Loucy (cell line): Measurements from ENCODE around the gene MOK.

ENCODE experiments used
- H2AFZ ChIP-seq: fragments of 200-600 bp; sonication (generic); 2 replicates; pipeline ENCODE4 v1.6.0; 2016; ENCODE audit warnings: antibody characterized with exemption, mild to moderate bottlenecking, low read length, moderate library complexity
- H3F3A ChIP-seq: fragments of 200-600 bp; 2 replicates; pipeline ENCODE4 v1.6.0; 2016; ENCODE audit warnings: antibody characterized with exemption, low read depth, mild to moderate bottlenecking
- H3K27me3 ChIP-seq: fragments of 200-600 bp; sonication (generic); 2 replicates; pipeline ENCODE4 v1.6.1; 2014; ENCODE audit warnings: low read length, mild to moderate bottlenecking; ENCODE audit not compliant: insufficient read depth, poor library complexity, severe bottlenecking
- H3K36me3 ChIP-seq: fragments of 200-600 bp; sonication (generic); 2 replicates; pipeline ENCODE4 v1.6.1; 2016; ENCODE audit warnings: low read length; ENCODE audit not compliant: insufficient read depth
- H3K4me1 ChIP-seq: fragments of 200-600 bp; sonication (generic); 2 replicates; pipeline ENCODE4 v1.5.1; 2014; ENCODE audit warnings: low read length, mild to moderate bottlenecking; ENCODE audit not compliant: insufficient read depth, poor library complexity, severe bottlenecking
- H3K4me2 ChIP-seq: fragments of 200-600 bp; sonication (generic); 2 replicates; pipeline ENCODE4 v1.6.0; 2014; ENCODE audit warnings: antibody characterized with exemption, low read length, low read depth, mild to moderate bottlenecking; ENCODE audit not compliant: poor library complexity, severe bottlenecking
- H3K4me3 ChIP-seq: fragments of 200-600 bp; sonication (generic); 2 replicates; pipeline ENCODE4 v1.5.1; 2014; ENCODE audit warnings: low read length, mild to moderate bottlenecking, mixed read lengths; ENCODE audit not compliant: poor library complexity, severe bottlenecking
- H3K79me2 ChIP-seq: fragments of 200-600 bp; sonication (generic); 2 replicates; pipeline ENCODE4 v1.6.1; 2014; ENCODE audit warnings: low read length; ENCODE audit not compliant: insufficient read depth
- H3K9ac ChIP-seq: fragments of 200-600 bp; sonication (generic); 2 replicates; pipeline ENCODE4 v1.6.0; 2014; ENCODE audit warnings: mild to moderate bottlenecking, low read depth, low read length, moderate library complexity; ENCODE audit not compliant: poor library complexity, severe bottlenecking
- H3K9me2 ChIP-seq: fragments of 200-600 bp; sonication (generic); replicated peaks from 2 replicates; pipeline ENCODE4 v1.6.1; 2016; ENCODE audit warnings: low read depth, low read length, mixed read lengths
- H3K9me3 ChIP-seq: fragments of 200-600 bp; sonication (generic); 2 replicates; pipeline ENCODE4 v1.6.1; 2014; ENCODE audit warnings: mild to moderate bottlenecking, antibody characterized with exemption, low read length, low read depth; ENCODE audit not compliant: insufficient read depth
- H4K20me1 ChIP-seq: fragments of 200-600 bp; sonication (generic); 2 replicates; pipeline ENCODE4 v1.6.0; 2014; ENCODE audit warnings: antibody characterized with exemption, low read length, mild to moderate bottlenecking; ENCODE audit not compliant: insufficient read depth, poor library complexity, severe bottlenecking
- EZH2phosphoT487 ChIP-seq: fragments of 200-600 bp; IDR thresholded peaks from 2 replicates; pipeline ENCODE4 v1.6.1; 2018; ENCODE audit warnings: antibody characterized with exemption, mild to moderate bottlenecking, moderate library complexity, borderline replicate concordance
- TF ChIP-seq, protein P1 (sequence below): fragments of 200-600 bp; sonication (generic); conservative IDR thresholded peaks from 2 replicates; pipeline ENCODE4 v1.5.1; 2014; ENCODE audit warnings: mild to moderate bottlenecking, antibody characterized with exemption, low read length

MOK gene

DNA sequence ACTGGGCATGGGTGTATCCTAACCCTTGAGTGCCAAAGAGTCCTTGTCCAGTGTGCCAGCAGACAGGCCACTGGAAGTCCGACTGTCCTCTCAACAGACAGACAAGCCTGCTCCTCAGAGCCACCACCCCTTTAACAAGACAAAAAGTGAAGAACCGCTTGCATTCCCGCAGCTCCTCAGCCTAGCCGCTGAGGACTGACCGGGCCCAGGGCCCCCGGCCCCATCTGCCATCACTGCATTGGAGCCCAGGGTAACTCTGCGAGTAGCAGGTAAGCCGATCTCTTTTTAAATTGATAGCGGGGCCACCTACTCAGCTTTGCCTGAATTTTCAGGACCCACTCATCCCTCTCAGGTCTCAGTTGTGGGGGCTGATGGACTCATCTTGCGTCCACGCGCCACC, 68.9 kb downstream of the MOK start:
- Histone ChIP-seq H4K20me1 (no peaks in the 10 kb centered on the region), H3K27me3 (no peaks in the 10 kb centered on the region), H3K9me3 (no peaks in the 10 kb centered on the region), H3K4me1 (no peaks in the 10 kb centered on the region), H3K4me2 (no peak overlapping the region), H2AFZ (no peak overlapping the region), H3K9ac (no peak overlapping the region), H3K9me2 (no peaks in the 10 kb centered on the region), H3K36me3 (no peaks in the 10 kb centered on the region), H3K79me2 (no peaks in the 10 kb centered on the region), H3F3A (no peaks in the 10 kb centered on the region), H3K4me3 (no peak overlapping the region)
- TF ChIP-seq, protein P1, sequence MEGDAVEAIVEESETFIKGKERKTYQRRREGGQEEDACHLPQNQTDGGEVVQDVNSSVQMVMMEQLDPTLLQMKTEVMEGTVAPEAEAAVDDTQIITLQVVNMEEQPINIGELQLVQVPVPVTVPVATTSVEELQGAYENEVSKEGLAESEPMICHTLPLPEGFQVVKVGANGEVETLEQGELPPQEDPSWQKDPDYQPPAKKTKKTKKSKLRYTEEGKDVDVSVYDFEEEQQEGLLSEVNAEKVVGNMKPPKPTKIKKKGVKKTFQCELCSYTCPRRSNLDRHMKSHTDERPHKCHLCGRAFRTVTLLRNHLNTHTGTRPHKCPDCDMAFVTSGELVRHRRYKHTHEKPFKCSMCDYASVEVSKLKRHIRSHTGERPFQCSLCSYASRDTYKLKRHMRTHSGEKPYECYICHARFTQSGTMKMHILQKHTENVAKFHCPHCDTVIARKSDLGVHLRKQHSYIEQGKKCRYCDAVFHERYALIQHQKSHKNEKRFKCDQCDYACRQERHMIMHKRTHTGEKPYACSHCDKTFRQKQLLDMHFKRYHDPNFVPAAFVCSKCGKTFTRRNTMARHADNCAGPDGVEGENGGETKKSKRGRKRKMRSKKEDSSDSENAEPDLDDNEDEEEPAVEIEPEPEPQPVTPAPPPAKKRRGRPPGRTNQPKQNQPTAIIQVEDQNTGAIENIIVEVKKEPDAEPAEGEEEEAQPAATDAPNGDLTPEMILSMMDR: no peak
- TF ChIP-seq EZH2phosphoT487: no peak

GRCh38 chr14:102235275-102235897, 69.6 kb downstream of the MOK start:
- H3K27me3 ChIP-seq: no peaks in the 10 kb centered on the region
- no peak overlapping the region for H3K9ac ChIP-seq
- H4K20me1 ChIP-seq: no peaks in the 10 kb centered on the region
- no peaks in the 10 kb centered on the region for H3K4me1 ChIP-seq
- H3F3A ChIP-seq: no peaks in the 10 kb centered on the region
- TF ChIP-seq EZH2phosphoT487: no peak
- TF ChIP-seq, protein P1: peak; percentile 84
- no peak overlapping the region for H3K4me3 ChIP-seq
- H2AFZ ChIP-seq: peak overlapping the region; percentile 52; the same call in 1 of the 2 replicates
- H3K36me3 ChIP-seq: no peaks in the 10 kb centered on the region
- no peaks in the 10 kb centered on the region for H3K9me3 ChIP-seq
- H3K79me2 ChIP-seq: no peaks in the 10 kb centered on the region
- no peak overlapping the region for H3K4me2 ChIP-seq
- no peaks in the 10 kb centered on the region for H3K9me2 ChIP-seq

GRCh38 chr14:102234331-102235264, 70.4 kb downstream of the MOK start:
- Histone ChIP-seq H3K9ac (no peak overlapping the region), H3K4me3 (no peak overlapping the region), H3K9me3 (no peaks in the 10 kb centered on the region), H2AFZ (peak overlapping the region; percentile 26; the same call in 1 of the 2 replicates), H4K20me1 (no peaks in the 10 kb centered on the region), H3K4me1 (no peaks in the 10 kb centered on the region), H3K27me3 (no peaks in the 10 kb centered on the region), H3K36me3 (no peaks in the 10 kb centered on the region), H3F3A (no peaks in the 10 kb centered on the region), H3K4me2 (no peak overlapping the region), H3K9me2 (no peaks in the 10 kb centered on the region), H3K79me2 (no peaks in the 10 kb centered on the region)
- no peak for TF ChIP-seq EZH2phosphoT487
- TF ChIP-seq, protein P1: no peak
